Left ventricle myocardium inferior (tissue), 1 donor: ENCODE measurements around the gene ZBTB48. TPM values are rescaled to one million over a fixed set of nuclear protein-coding genes. Genes with fewer than 3 reads are reported as not detected.

Source experiments
- DNase-seq: peaks from one replicate; pipeline ENCODE4 v3.0.0-alpha.2; 2020
- H3K27ac ChIP-seq: fragments of 200-600 bp; replicated peaks from 2 replicates; pipeline ENCODE4 v1.8.0; 2021
- H3K27me3 ChIP-seq: fragments of 200-600 bp; 2 replicates; pipeline ENCODE4 v1.8.0; 2021; ENCODE audit warnings: low read depth
- H3K36me3 ChIP-seq: fragments of 200-600 bp; 2 replicates; pipeline ENCODE4 v1.8.0; 2021
- H3K4me1 ChIP-seq: fragments of 200-600 bp; 2 replicates; pipeline ENCODE4 v1.8.0; 2021
- H3K4me3 ChIP-seq: fragments of 200-600 bp; 2 replicates; pipeline ENCODE4 v1.8.0; 2021; ENCODE audit warnings: mild to moderate bottlenecking, moderate library complexity
- H3K9me3 ChIP-seq: fragments of 200-600 bp; replicated peaks from 2 replicates; pipeline ENCODE4 v1.8.0; 2021
- intact Hi-C: fragments of 100-400 bp; cut with micrococcal nuclease; formaldehyde crosslinking; loops from one replicate; pipeline ENCODE4 v1.11.0; 2022
- total RNA-seq: library from RNA; stranded (reverse); fragmentation: NEBNext Ultra II Directional; extraction: Animal tissue kit (Norgen Biotek cat#: 25700); gene quantifications from one replicate; pipeline ENCODE4 v1.2.1, GENCODE V29; 2021
- TF ChIP-seq, protein P1 (sequence below): fragments of 200-600 bp; IDR thresholded peaks from 2 replicates; pipeline ENCODE4 v1.8.0; 2021; ENCODE audit warnings: antibody characterized with exemption, mild to moderate bottlenecking, borderline replicate concordance
- donor health status: DM: no; HTN: yes; CAD: no; lungs with severe emphysema.

The ZBTB48 gene
- total RNA-seq, 1 donor from 2014 or later = 12.9 TPM

DNA sequence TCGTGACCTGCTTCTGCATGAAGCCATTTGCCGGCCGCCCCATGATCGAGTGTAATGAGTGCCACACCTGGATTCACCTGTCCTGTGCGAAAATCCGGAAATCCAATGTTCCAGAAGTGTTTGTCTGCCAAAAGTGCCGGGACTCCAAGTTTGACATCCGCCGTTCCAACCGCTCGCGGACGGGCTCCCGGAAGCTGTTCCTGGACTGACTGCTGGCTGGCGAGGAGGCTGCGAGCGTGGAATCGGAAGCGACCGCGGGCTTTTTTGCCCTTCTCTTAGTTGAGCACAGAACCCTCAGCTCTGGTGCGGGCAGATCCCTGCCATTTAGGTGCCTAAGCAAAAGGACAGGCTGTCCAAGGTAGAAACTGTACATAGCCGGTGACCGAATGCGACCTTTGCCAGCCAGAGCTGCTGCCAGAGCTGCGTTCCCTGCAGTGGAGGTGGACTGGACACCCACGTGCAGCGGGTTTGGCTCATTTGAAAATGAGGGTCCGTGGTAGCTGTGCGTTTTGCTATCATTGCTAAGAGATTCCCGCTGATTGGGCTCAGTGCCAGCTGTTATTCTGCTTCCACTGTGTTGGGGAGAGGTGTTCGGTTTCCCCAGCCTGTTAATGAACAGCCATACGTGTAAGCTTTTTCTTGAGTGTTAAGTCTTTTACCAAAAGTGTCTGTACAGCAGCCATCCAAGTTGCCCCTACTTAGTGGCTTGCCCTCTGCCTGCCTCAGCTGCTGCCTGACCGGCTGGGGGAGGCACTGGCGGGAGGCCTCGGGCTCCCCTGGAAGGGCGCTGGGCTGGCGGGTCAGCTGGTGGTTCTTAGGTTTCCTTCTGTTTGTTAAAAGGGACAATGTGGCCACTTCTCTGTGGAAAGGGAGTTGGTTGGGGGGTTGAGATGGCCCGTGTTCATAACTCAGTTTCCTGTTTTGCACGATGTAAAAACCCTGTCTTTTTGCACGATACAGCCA, 41.9 kb downstream of the ZBTB48 start:
- Histone ChIP-seq H3K4me3 (no peak overlapping the region), H3K4me1 (peaks cover 22% of the 10 kb centered on the region), H3K36me3 (peaks cover 58% of the 10 kb centered on the region), H3K9me3 (no peaks in the 10 kb centered on the region), H3K27ac (peak overlapping the region; percentile 44), H3K27me3 (no peaks in the 10 kb centered on the region)
- no peak for DNase-seq
- intact Hi-C loops = no loop called here
- TF ChIP-seq, protein P1, sequence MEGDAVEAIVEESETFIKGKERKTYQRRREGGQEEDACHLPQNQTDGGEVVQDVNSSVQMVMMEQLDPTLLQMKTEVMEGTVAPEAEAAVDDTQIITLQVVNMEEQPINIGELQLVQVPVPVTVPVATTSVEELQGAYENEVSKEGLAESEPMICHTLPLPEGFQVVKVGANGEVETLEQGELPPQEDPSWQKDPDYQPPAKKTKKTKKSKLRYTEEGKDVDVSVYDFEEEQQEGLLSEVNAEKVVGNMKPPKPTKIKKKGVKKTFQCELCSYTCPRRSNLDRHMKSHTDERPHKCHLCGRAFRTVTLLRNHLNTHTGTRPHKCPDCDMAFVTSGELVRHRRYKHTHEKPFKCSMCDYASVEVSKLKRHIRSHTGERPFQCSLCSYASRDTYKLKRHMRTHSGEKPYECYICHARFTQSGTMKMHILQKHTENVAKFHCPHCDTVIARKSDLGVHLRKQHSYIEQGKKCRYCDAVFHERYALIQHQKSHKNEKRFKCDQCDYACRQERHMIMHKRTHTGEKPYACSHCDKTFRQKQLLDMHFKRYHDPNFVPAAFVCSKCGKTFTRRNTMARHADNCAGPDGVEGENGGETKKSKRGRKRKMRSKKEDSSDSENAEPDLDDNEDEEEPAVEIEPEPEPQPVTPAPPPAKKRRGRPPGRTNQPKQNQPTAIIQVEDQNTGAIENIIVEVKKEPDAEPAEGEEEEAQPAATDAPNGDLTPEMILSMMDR = no peak

GRCh38 chr1:6622396-6623152, 42.8 kb downstream of the ZBTB48 start:
- H3K27ac ChIP-seq = no peak overlapping the region
- intact Hi-C loops = no loop called here
- DNase-seq = no peak
- TF ChIP-seq, protein P1 = no peak
- H3K4me1 ChIP-seq = peaks cover 30% of the 10 kb centered on the region
- no peak overlapping the region for H3K4me3 ChIP-seq
- no peaks in the 10 kb centered on the region for H3K9me3 ChIP-seq
- H3K36me3 ChIP-seq = peaks cover 62% of the 10 kb centered on the region
- H3K27me3 ChIP-seq = no peaks in the 10 kb centered on the region

- intact Hi-C loops = no loop called here
- Histone ChIP-seq H3K4me1 (peaks cover 37% of the 10 kb centered on the region), H3K4me3 (no peak overlapping the region), H3K27ac (no peak overlapping the region), H3K9me3 (no peaks in the 10 kb centered on the region), H3K36me3 (peaks cover 62% of the 10 kb centered on the region), H3K27me3 (no peaks in the 10 kb centered on the region)
- no peak for DNase-seq
- TF ChIP-seq, protein P1 = no peak
Measured at GRCh38 chr1:6623269-6623965, 43.6 kb downstream of the ZBTB48 start.

GRCh38 chr1:6624710-6625583, 45.2 kb downstream of the ZBTB48 start, which contains the start of gene THAP3:
THAP3 (plus strand) TSS chr1:6624868; CDS start chr1:6625219, 351 bp downstream.
- Histone ChIP-seq H3K36me3 (peaks cover 62% of the 10 kb centered on the region), H3K4me1 (peaks cover 37% of the 10 kb centered on the region), H3K4me3 (peak within 1 kb of the TSS; percentile 88), H3K9me3 (no peaks in the 10 kb centered on the region), H3K27ac (peak within 1 kb of the TSS; percentile 90), H3K27me3 (no peaks in the 10 kb centered on the region)
- peak; percentile 90 for DNase-seq
- intact Hi-C loops = no loop called here
- TF ChIP-seq, protein P1 = no peak
